Liver (tissue), 3 donors: Measurements from ENCODE around the gene IGSF6.

ENCODE experiments used
- GABPA ChIP-seq, 2 donors: IDR thresholded peaks in 1 of 2; conservative IDR thresholded peaks in 1 of 2; 2 replicates each; pipeline ENCODE4 v1.6.1; 2016; ENCODE audit warnings: antibody characterized with exemption in 2 of 2, mild to moderate bottlenecking in 1 of 2, moderate library complexity in 1 of 2
- HNF4G ChIP-seq: IDR thresholded peaks from 2 replicates; pipeline ENCODE4 v1.6.1; 2016; ENCODE audit warnings: antibody characterized with exemption
- REST ChIP-seq: IDR thresholded peaks from 2 replicates; pipeline ENCODE4 v1.6.1; 2016; ENCODE audit warnings: antibody characterized with exemption, mild to moderate bottlenecking
- RXRA ChIP-seq, 2 donors: IDR thresholded peaks; 2 replicates each; pipeline ENCODE4 v1.6.1; 2017 to 2018; ENCODE audit warnings: antibody characterized with exemption in 2 of 2, mild to moderate bottlenecking in 1 of 2
- TF ChIP-seq, protein P1 (sequence below): fragments of 150-350 bp; IDR thresholded peaks from 2 replicates; pipeline ENCODE4 v1.5.1; 2017; ENCODE audit warnings: improper control_type of control experiment, low read depth, low read length; ENCODE audit not compliant: missing input control
- donor health status: healthy.
- donor health status: healthy.

DNA sequence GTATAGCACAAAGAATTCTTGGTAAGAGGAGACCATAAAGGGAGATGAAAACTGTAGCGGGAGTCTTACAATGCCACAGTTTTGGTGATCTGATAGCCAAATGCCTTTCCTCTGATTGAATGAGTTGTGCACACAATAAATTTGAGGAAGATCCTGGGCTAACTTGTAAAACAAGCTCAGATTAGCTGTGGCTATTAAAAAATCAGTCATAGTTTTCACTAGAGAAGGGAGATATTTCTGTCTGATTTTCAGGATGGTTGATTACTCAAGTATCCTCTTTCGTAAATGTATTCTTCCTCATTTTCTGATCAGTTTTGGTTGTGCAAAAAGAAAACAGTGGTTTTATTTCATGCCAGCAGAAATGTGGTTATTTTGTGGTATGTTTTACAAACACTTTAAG is 62.1 kb downstream of the IGSF6 start:
- TF ChIP-seq, protein P1, sequence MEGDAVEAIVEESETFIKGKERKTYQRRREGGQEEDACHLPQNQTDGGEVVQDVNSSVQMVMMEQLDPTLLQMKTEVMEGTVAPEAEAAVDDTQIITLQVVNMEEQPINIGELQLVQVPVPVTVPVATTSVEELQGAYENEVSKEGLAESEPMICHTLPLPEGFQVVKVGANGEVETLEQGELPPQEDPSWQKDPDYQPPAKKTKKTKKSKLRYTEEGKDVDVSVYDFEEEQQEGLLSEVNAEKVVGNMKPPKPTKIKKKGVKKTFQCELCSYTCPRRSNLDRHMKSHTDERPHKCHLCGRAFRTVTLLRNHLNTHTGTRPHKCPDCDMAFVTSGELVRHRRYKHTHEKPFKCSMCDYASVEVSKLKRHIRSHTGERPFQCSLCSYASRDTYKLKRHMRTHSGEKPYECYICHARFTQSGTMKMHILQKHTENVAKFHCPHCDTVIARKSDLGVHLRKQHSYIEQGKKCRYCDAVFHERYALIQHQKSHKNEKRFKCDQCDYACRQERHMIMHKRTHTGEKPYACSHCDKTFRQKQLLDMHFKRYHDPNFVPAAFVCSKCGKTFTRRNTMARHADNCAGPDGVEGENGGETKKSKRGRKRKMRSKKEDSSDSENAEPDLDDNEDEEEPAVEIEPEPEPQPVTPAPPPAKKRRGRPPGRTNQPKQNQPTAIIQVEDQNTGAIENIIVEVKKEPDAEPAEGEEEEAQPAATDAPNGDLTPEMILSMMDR, result no peak
- no peak for TF ChIP-seq HNF4G
- TF ChIP-seq REST, result no peak
- no peak for TF ChIP-seq RXRA (IDR thresholded peaks at IDR 0.05)
- no peak for TF ChIP-seq GABPA (IDR thresholded peaks at IDR 0.05 in 1 of 2, conservative IDR thresholded peaks at IDR 0.05 in 1 of 2)
